Stomach (tissue), 9 donors: Measurements from ENCODE around the gene GBP5. TPM values are rescaled to one million over a fixed set of nuclear protein-coding genes. Genes with fewer than 3 reads are reported as not detected.

Experiments
- DNase-seq, 2 donors: peaks; one replicate each; pipeline versions ENCODE4 v3.0.0 to v3.0.0-alpha.2; 2013 to 2019
- H3K27ac ChIP-seq, 5 donors: fragments of 200-600 bp in 4 of 5; sonication (generic) in 4 of 5; one replicate each; pipeline ENCODE4 v1.5.1; 2013 to 2019; ENCODE audit warnings: mild to moderate bottlenecking in 1 of 5, moderate library complexity in 1 of 5
- H3K27me3 ChIP-seq, 3 donors: fragments of 200-600 bp; sonication (generic); one replicate each; pipeline ENCODE4 v1.5.1; 2017 to 2019; ENCODE audit warnings: mixed run types in 1 of 3
- H3K36me3 ChIP-seq, 4 donors: fragments of 200-600 bp; sonication (generic); 1 replicate in 3 of 4; 2 replicates in 1 of 4; pipeline ENCODE4 v1.5.1; 2016 to 2019
- H3K4me1 ChIP-seq, 4 donors: fragments of 200-600 bp; sonication (generic); one replicate each; pipeline ENCODE4 v1.5.1; 2016 to 2019
- H3K4me3 ChIP-seq, 4 donors: fragments of 200-600 bp; sonication (generic) in 3 of 4; one replicate each; pipeline ENCODE4 v1.5.1; 2016 to 2019; ENCODE audit warnings: mild to moderate bottlenecking in 1 of 4
- H3K9me3 ChIP-seq, 4 donors: fragments of 200-600 bp; sonication (generic); one replicate each; pipeline ENCODE4 v1.5.1; 2016 to 2019
- CTCF ChIP-seq, 7 experiments: fragments of 450-650 bp in 4 of 7; fragments of 200-600 bp in 3 of 7; sonication (generic) in 3 of 7; IDR thresholded peaks; one replicate each; pipeline ENCODE4 v1.5.1; 2016 to 2019; ENCODE audit warnings: antibody characterized with exemption in 7 of 7, control low read depth in 2 of 7, mild to moderate bottlenecking in 1 of 7
- EP300 ChIP-seq: sonication (generic); formaldehyde crosslinking; IDR thresholded peaks from one replicate; pipeline ENCODE4 v1.6.1; 2017; ENCODE audit warnings: antibody characterized with exemption
- POLR2A ChIP-seq, 4 donors: fragments of 450-650 bp; IDR thresholded peaks; one replicate each; pipeline ENCODE4 v1.6.1; 2016; ENCODE audit warnings: antibody characterized with exemption in 4 of 4, control low read depth in 2 of 4, mild to moderate bottlenecking in 1 of 4, moderate library complexity in 1 of 4
- POLR2AphosphoS5 ChIP-seq, 3 donors: sonication (generic); formaldehyde crosslinking; IDR thresholded peaks; one replicate each; pipeline ENCODE4 v1.6.1; 2016; ENCODE audit warnings: antibody characterized with exemption in 3 of 3
- WGBS, 5 donors: extraction: QIAGEN DNeasy Blood & Tissue Kit in 3 of 5; methylation state at CpG; one replicate each; pipeline versions ENCODE4 v1.1.5 to v1.1.7; 2013 to 2018; 5-methylcytosine and 5-hydroxymethylcytosine counted together
- intact Hi-C: fragments of 100-400 bp; cut with DNase I; formaldehyde crosslinking; loops from one replicate; pipeline ENCODE4 v1.15.1; 2023; ENCODE audit warnings: low total_unique reads
- polyA plus RNA-seq, 3 donors: library from polyadenylated mRNA; stranded (reverse); fragments of 200-250 nt; gene quantifications; one replicate each; pipeline ENCODE4 v1.2.3, GENCODE V29; 2013
- total RNA-seq, 5 donors: library from RNA; depleted of rRNA; stranded (reverse); fragments of >200 nt; gene quantifications; one replicate each; pipeline versions ENCODE4 v1.1.0 to v1.2.3, GENCODE V29; 2014 to 2016
- donor health status: healthy with polysubstance abuse.
- donor health status: Bipolar disorder and iron deficiency.
- donor health status: healthy.

The GBP5 gene
- total and polyA plus RNA-seq, 8 donors: 0.75 to 28.6 (median 2.5) TPM; not detected in 2

GRCh38 chr1:89271341-89272015 lies 1.2 kb downstream of the GBP5 start:
- Histone ChIP-seq H3K36me3 (no peaks in the 10 kb centered on the region), H3K9me3 (no peaks in the 10 kb centered on the region), H3K27me3 (no peaks in the 10 kb centered on the region), H3K27ac (peak overlapping the region in 2 of 5 donors; percentile 0 to 47), H3K4me1 (peaks cover 0 to 9% (median 2%) of the 10 kb centered on the region in 4 donors), H3K4me3 (peak overlapping the region in 2 of 4 donors; percentile 20 to 32)
- intact Hi-C loops: no loop called here
- 52 to 69% (median 63%) methylated on average over 3 of the region's 3 CpGs for WGBS, 5 donors
- no peak for DNase-seq
- no peak for TF ChIP-seq POLR2AphosphoS5 (IDR thresholded peaks at IDR 0.05)
- TF ChIP-seq POLR2A (IDR thresholded peaks at IDR 0.05): no peak
- no peak for TF ChIP-seq EP300
- no peak for TF ChIP-seq CTCF (IDR thresholded peaks at IDR 0.05)

GRCh38 chr1:89270423-89270822 lies 2.2 kb downstream of the GBP5 start:
- Histone ChIP-seq H3K9me3 (no peaks in the 10 kb centered on the region), H3K36me3 (no peaks in the 10 kb centered on the region), H3K4me3 (peak overlapping the region in 1 of 4 donors; percentile 32), H3K27ac (no peak overlapping the region), H3K27me3 (no peaks in the 10 kb centered on the region), H3K4me1 (peaks cover 0 to 9% (median 2%) of the 10 kb centered on the region in 4 donors)
- DNase-seq: no peak
- 91 to 100% (median 91%) methylated on average over 1 of the region's 1 CpG for WGBS, 5 donors
- TF ChIP-seq CTCF (IDR thresholded peaks at IDR 0.05) (no peak), POLR2AphosphoS5 (IDR thresholded peaks at IDR 0.05) (no peak), POLR2A (IDR thresholded peaks at IDR 0.05) (no peak), EP300 (no peak)
- intact Hi-C loops: no loop called here

GRCh38 chr1:89269277-89269676 lies 3.4 kb downstream of the GBP5 start:
- Histone ChIP-seq H3K27me3 (no peaks in the 10 kb centered on the region), H3K4me1 (peaks cover 0 to 2% (median 1%) of the 10 kb centered on the region in 4 donors), H3K4me3 (peak overlapping the region in 1 of 4 donors; percentile 32), H3K36me3 (no peaks in the 10 kb centered on the region), H3K27ac (no peak overlapping the region), H3K9me3 (no peaks in the 10 kb centered on the region)
- WGBS, 5 donors: 84 to 92% (median 89%) methylated on average over 5 of the region's 5 CpGs
- intact Hi-C loops: no loop called here
- TF ChIP-seq CTCF (IDR thresholded peaks at IDR 0.05) (no peak), POLR2AphosphoS5 (IDR thresholded peaks at IDR 0.05) (no peak), POLR2A (IDR thresholded peaks at IDR 0.05) (no peak), EP300 (no peak)
- no peak for DNase-seq

GRCh38 chr1:89262643-89263042 lies 10.0 kb downstream of the GBP5 start:
- Histone ChIP-seq H3K36me3 (no peaks in the 10 kb centered on the region), H3K4me1 (peaks cover 13 to 36% (median 26%) of the 10 kb centered on the region in 4 donors), H3K9me3 (no peaks in the 10 kb centered on the region), H3K4me3 (peak overlapping the region in 1 of 4 donors; percentile 19), H3K27ac (peak overlapping the region in 3 of 5 donors; percentile 4 to 56 (median 27)), H3K27me3 (no peaks in the 10 kb centered on the region)
- 20 to 48% (median 40%) methylated on average over 2 of the region's 2 CpGs for WGBS, 5 donors
- intact Hi-C loops: no loop called here
- DNase-seq: peak in 1 of 2 donors; percentile 52
- TF ChIP-seq CTCF (IDR thresholded peaks at IDR 0.05): no peak
- no peak for TF ChIP-seq EP300
- TF ChIP-seq POLR2A (IDR thresholded peaks at IDR 0.05): no peak
- peak in 1 of 3 donors; percentile 23 for TF ChIP-seq POLR2AphosphoS5 (IDR thresholded peaks at IDR 0.05)
